GM10266 (cell line): ENCODE results near the gene TRIM14.

Source experiments
- DNase-seq: peaks from one replicate; pipeline ENCODE4 v3.0.0; 2012; ENCODE audit errors: extremely low spot score
- CTCF ChIP-seq: IDR thresholded peaks from 2 replicates; pipeline ENCODE4 v1.5.1; 2012; ENCODE audit warnings: mild to moderate bottlenecking, low read depth; ENCODE audit not compliant: control insufficient read depth, insufficient read depth; ENCODE audit errors: missing control alignments

Gene TRIM14

GRCh38 chr9:98104445-98104881, 14.6 kb downstream of the TRIM14 start:
- DNase-seq: no peak
- TF ChIP-seq CTCF: no peak

DNA sequence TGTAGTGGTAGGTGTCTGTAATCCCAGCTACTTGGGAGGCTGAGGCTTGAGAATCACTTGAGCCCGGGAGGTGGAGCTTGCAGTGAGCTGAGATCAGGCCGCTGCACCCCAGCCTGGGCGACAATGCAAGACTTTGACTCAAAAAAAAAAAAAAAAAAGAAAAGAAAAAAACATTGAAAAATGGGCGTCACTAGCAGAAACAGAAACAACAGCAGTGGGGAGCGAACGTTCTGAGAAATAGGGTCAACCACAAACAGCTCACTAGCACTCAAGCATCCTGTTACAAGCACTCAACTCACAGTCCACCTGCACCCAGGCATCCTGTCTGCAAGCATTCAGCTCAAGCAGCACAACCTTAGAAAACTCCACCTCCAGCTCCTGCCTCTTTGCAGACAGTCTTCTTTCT, 17.2 kb downstream of the TRIM14 start:
- no peak for TF ChIP-seq CTCF
- DNase-seq: peak; percentile 81

DNA sequence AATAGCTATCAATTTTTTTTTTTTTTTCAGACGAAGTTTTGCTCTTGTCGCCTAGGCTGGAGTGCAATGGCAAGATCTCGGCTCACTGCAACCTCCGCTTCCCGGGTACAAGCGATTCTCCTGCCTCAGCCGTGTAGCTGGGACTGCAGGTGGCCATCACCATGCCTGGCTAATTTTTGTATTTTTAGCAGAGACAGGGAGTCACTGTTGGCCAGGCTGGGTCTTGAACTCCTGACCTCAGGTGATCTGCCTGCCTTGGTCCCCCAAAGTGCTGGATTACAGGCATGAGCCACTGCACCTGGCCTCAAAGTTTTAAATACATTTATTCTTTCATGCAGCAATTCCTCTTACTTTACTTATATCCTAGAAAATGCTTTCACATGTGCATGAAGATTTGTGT, 17.6 kb downstream of the TRIM14 start:
- no peak for TF ChIP-seq CTCF
- no peak for DNase-seq

DNA sequence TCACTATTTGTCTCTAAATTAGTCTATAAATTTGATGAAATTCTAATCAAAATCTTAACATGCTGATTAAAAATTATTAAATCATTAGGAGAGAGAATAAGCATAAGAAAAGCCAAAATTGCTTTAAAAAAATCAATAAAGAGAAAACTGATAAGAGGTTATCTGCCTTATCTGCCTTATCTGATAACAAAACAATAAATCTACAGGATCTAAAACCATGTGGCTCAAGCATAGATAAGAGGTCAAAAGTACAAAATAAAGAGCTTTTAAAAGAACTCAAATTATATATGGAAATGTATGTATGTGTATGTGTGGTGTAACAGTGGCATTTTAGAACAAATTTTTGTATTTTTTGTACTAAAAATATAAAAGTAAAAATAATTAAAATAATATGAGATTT, 18.6 kb downstream of the TRIM14 start:
- no peak for TF ChIP-seq CTCF
- no peak for DNase-seq

- TF ChIP-seq CTCF: no peak
- no peak for DNase-seq
These were observed 19.1 kb downstream of the TRIM14 start for GRCh38 chr9:98099898-98100297.

DNA sequence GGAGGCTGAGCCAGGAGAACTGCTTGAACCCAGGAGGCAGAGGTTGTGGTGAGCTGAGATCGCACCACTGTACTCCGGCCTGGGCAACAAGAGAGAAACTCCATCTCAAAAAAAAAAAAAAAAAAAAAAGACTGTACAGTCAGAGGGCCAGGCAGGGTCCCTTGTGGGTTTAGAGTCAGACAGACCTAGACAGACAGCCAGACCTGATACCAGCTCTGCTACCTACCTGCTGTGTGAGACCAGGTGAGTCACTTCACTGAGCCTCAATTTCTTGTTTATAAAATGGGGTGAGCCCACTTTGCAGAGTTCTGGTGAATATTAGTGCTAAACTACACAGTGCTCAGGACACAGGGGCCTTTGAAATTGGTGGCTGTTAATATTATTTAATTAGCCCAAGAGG, 19.7 kb downstream of the TRIM14 start:
- no peak for TF ChIP-seq CTCF
- no peak for DNase-seq

GRCh38 chr9:98097836-98098235, 21.2 kb downstream of the TRIM14 start:
- DNase-seq: no peak
- TF ChIP-seq CTCF: no peak
